Activated CD8-positive, alpha-beta memory T cell treated with anti-CD3 and anti-CD28 coated beads, Interleukin-2, amount 50 U/mL, for 1 hour (primary cell): ENCODE measurements around the gene MYO7A.

ENCODE experiments used
- DNase-seq: peaks from one replicate; pipeline ENCODE4 v3.0.0-alpha.2; 2020; ENCODE audit errors: extremely low read depth

The MYO7A gene

GRCh38 chr11:77146261-77147035 lies 18.4 kb downstream of the MYO7A start:
- DNase-seq = no peak

DNA sequence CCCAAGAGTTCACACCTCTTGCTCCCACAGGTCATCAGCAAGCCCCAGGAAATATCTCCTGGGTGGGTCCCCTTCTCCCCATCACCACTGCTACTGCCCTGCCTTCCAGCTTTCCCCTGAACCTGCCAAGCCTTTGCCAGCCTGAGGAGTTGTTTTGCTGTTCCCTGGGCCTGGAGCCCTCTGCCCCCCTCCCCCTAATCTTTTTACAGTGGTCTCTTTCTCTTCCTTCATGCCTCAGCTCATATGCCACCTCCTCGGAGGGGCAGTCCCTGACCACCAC lies 18.9 kb downstream of the MYO7A start:
- no peak for DNase-seq

- no peak for DNase-seq
Observed at GRCh38 chr11:77147668-77148321, 19.7 kb downstream of the MYO7A start.

GRCh38 chr11:77148963-77149715 lies 21.1 kb downstream of the MYO7A start:
- no peak for DNase-seq

- no peak for DNase-seq
Observed at GRCh38 chr11:77149716-77150392, 21.8 kb downstream of the MYO7A start.

- no peak for DNase-seq
Observed at GRCh38 chr11:77150836-77151235, 22.8 kb downstream of the MYO7A start.

DNA sequence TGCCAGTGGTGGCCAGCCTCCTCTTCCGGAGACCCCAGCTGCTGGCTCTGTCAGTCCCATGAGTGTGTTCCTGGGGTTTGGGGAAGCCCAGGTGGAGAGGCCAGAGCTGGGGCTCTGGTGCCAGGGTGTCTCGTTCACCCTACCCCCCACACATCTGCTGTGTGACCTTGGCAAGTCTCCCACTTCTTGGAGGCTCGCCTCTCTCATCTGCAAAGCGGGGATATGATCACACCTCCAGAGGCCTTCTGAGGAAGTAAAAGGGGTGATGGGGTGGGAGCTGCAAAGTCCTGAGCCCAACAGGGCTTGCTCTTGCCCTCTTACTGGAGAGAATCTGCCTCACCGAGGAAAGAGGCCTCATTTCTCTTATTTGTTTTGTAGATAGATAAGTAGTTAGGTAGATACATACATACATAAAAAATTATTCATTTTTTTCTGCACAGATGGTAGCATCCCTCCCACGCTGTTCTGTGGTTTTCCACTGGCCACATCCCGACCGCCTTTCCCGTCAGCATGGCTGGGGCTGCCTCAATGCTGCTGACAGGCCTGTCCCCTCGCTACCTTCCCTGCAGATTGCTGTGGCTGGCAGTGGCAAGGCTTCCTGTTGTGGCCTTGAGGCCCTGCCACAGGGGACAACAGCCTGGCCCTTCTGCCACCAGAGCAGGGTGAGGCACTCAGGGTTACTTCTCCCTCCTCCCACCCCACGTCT lies 23.9 kb downstream of the MYO7A start:
- DNase-seq = peak; percentile 16

GRCh38 chr11:77152846-77153245 lies 24.8 kb downstream of the MYO7A start:
- no peak for DNase-seq

GRCh38 chr11:77153276-77154185 lies 25.5 kb downstream of the MYO7A start:
- no peak for DNase-seq

DNA sequence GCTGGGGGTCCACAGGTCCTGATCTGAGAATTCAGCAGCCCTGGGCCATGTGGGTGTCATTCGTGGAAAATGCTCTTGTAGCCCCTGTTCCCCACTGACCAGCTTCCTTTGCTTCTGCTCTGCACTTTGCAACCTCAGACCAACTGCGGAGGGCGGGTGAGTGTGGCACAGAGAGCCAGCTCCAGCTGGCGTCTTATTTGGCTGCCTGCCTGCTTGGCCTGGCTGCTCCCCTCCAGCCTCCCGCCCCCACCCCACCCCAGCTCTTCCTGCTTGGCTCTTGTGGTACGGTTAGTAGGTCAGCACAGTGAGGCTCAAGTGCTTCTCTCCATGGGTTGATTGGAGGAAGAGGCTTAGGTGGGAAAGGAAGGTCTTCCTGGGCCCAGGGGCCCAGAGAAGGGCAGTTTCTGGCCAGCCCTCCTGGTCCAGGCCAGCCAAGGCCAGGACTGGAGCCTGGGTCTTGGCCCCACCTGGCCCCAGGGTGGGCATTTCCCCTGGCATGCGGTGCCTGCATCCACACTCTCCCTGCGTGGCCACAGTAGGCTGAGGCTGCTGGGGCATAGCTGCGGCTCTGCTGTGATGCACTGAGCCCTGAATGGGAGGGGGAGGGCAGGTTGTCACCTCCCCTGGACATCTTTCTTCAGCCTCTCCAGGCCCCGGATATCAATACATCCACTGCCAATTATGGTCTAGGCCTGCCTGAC lies 26.5 kb downstream of the MYO7A start:
- no peak for DNase-seq

- no peak for DNase-seq
Observed at GRCh38 chr11:77155082-77155475, 27.0 kb downstream of the MYO7A start.

DNA sequence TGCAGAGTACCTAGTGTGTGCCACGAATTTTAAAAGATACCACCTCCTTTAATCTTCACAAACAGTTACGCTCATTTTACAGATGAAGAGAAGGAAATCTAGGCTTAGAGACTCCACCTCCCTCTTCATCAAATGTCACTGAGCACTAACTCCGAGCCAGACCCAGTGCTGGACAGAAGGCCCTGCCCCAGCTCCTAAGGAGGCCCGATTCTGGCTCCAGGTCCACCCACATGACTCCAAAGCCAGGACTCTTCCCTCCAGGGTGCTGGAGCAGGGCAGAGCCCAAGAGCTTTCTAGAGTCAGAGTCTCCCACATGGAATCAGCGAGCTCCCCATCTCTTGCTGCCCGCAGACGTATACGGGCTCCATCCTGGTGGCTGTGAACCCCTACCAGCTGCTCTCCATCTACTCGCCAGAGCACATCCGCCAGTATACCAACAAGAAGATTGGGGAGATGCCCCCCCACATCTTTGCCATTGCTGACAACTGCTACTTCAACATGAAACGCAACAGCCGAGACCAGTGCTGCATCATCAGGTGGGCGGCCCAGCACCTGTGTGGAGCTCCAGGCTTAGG lies 27.6 kb downstream of the MYO7A start:
- no peak for DNase-seq

DNA sequence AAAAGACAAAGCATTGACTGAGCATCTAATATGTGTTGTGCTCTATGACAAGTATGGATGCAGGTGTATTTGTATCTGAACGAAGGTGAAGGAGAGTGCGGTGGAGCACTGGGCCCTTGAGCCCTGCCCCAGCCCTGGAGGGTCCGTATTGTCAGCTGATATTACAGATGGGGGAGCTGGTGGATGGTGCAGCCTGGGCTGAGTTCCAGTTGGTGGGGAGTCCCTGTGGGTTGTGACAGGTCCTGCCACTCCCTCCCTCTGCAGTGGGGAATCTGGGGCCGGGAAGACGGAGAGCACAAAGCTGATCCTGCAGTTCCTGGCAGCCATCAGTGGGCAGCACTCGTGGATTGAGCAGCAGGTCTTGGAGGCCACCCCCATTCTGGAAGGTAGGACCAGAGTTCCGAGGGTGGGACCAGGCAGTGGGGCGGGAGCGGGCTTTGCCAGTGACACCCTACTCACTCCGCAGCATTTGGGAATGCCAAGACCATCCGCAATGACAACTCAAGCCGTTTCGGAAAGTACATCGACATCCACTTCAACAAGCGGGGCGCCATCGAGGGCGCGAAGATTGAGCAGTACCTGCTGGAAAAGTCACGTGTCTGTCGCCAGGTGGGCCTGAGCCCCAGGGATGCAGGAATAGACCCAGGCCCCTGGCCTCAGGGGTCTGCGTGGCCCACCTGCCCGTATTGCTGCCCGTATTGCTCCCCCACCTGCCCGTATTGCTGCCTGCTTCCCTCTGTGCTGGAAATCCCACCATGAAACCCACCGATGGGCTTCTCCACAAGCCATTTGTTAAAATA lies 28.6 kb downstream of the MYO7A start:
- no peak for DNase-seq

GRCh38 chr11:77158041-77158695 lies 30.1 kb downstream of the MYO7A start:
- DNase-seq = no peak

- no peak for DNase-seq
Observed at GRCh38 chr11:77159219-77159936, 31.3 kb downstream of the MYO7A start.

DNA sequence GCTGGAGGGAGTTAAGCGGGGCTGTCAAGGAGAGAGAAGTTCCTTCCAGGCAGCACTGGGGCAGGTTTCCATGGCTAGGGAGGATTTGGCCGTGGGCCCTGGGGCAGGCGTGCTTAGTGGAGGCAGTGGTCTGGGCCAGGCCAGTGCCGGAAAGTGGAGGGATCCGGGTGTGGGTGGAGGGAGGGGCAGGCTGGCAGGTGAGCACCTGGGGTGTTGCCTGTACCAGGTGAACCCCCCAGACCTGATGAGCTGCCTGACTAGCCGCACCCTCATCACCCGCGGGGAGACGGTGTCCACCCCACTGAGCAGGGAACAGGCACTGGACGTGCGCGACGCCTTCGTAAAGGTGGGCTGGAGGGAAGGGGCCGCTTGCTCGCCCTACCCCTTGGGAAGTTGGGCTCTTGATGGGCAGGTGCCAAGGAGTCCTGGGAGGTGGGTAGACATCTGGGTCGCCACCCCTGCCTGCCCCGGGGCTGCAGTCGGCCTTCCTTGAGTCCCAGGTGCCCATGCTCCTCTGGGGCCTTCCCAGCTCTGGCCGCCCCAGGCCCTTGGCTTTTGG lies 32.0 kb downstream of the MYO7A start:
- no peak for DNase-seq

DNA sequence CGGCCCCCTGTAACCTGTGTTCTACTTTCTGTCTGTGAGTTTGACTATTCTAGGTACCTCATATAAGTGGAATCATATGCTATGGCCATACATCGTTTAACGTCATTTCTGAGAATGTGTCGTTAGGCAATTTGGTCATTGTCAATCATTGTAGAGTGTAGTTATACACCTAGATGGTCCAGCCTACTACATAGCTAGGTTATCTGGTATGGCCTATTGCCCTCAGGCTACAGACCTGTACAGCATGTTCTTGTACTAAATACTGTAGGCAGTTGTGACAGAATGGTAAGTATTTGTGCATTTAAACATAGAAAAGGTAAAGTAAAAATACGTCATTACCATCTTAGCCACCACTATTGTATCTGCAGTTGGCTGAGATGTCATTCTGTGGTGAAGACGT lies 35.2 kb downstream of the MYO7A start:
- no peak for DNase-seq
